Panc1 (cell line): ENCODE results near the gene TAF6L. TPM values are rescaled to one million over a fixed set of nuclear protein-coding genes. Genes with fewer than 3 reads are reported as not detected.
A peak's percentile ranks its signal among the peaks of the same experiment; 100 is the strongest.

Experiments used
- ATAC-seq: fragments of 200-7000 bp; cut with Tn5 transposase; 2 replicates; pipeline ENCODE4 v1.9.1; 2020; ENCODE audit warnings: mild to moderate bottlenecking, moderate library complexity
- BruUV-seq: library from RNA; stranded (reverse); fragments of 400-500 nt; replicated peaks from 2 replicates; lab custom pipeline; 2021; lab: Mats Ljungman, UMichigan
- CTCF ChIA-PET: fragments of 300-600 bp; sonication (Branson Sonifier 250); formaldehyde crosslinking; loops from one replicate; lab custom pipeline; 2022; ENCODE audit warnings: antibody characterized with exemption; lab: Charles Lee
- POLR2A ChIA-PET: fragments of 300-600 bp; sonication (Branson Sonifier 250); formaldehyde crosslinking; loops from one replicate; lab custom pipeline; 2022; ENCODE audit warnings: antibody characterized with exemption; lab: Charles Lee
- DNase-seq: peaks from one replicate; pipeline ENCODE4 v3.0.0-alpha.2; 2010; ENCODE audit warnings: low read depth, low spot score
- H3K27ac ChIP-seq: 2 replicates; pipeline ENCODE4 v1.5.1; 2011; ENCODE audit warnings: mild to moderate bottlenecking, low read length, inconsistent platforms
- H3K27me3 ChIP-seq: fragments of 200-500 bp; sonication (Bioruptor generic); 2 replicates; pipeline ENCODE4 v1.6.0; 2014; ENCODE audit warnings: low read length, inconsistent platforms; ENCODE audit not compliant: control insufficient read depth, insufficient read depth
- H3K36me3 ChIP-seq: fragments of 200-500 bp; sonication (Bioruptor generic); 2 replicates; pipeline ENCODE4 v1.5.1; 2014; ENCODE audit warnings: inconsistent platforms, mild to moderate bottlenecking, low read length, moderate library complexity; ENCODE audit not compliant: control insufficient read depth, insufficient read depth
- H3K4me1 ChIP-seq: 2 replicates; pipeline ENCODE4 v1.5.1; 2011; ENCODE audit warnings: inconsistent platforms, mild to moderate bottlenecking, low read length, moderate library complexity; ENCODE audit not compliant: control insufficient read depth, insufficient read depth
- H3K4me3 ChIP-seq, 2 experiments: 2 replicates each; pipeline ENCODE4 v1.5.1; 2011 to 2012; ENCODE audit warnings: low read depth in 2 of 2, low read length in 2 of 2, mild to moderate bottlenecking in 2 of 2, inconsistent platforms in 1 of 2, moderate library complexity in 1 of 2
- H3K9me3 ChIP-seq: fragments of 200-500 bp; sonication (Bioruptor generic); 2 replicates; pipeline ENCODE4 v1.5.1; 2014; ENCODE audit warnings: low read depth, mild to moderate bottlenecking, inconsistent platforms, low read length, moderate library complexity; ENCODE audit not compliant: control insufficient read depth, insufficient read depth
- POLR2AphosphoS5 ChIP-seq: IDR thresholded peaks from 2 replicates; pipeline ENCODE4 v1.6.1; 2012; ENCODE audit warnings: mild to moderate bottlenecking, low read depth, low read length, moderate library complexity
- REST ChIP-seq, 2 experiments: IDR thresholded peaks; 2 replicates each; pipeline ENCODE4 v1.6.1; 2011 to 2012; ENCODE audit warnings: low read depth in 2 of 2, control low read depth in 1 of 2, low read length in 1 of 2, mild to moderate bottlenecking in 1 of 2, moderate library complexity in 1 of 2; ENCODE audit not compliant: insufficient read depth in 1 of 2
- SIN3A ChIP-seq: IDR thresholded peaks from 2 replicates; pipeline ENCODE4 v1.6.1; 2012; ENCODE audit warnings: low read depth, mild to moderate bottlenecking, low read length, moderate library complexity, borderline replicate concordance; ENCODE audit not compliant: insufficient read depth
- TCF7L2 ChIP-seq: IDR thresholded peaks from 2 replicates; pipeline ENCODE4 v1.6.1; 2011; ENCODE audit warnings: mild to moderate bottlenecking, low read depth, low read length, inconsistent platforms
- in situ Hi-C: cut with HindIII; loops from 2 replicates; pipeline ENCODE4 v1.10.0; 2016; ENCODE audit warnings: low sequenced_read_pairs, low pct_unique_long_range_greater_than_20kb
- intact Hi-C: fragments of 100-400 bp; cut with micrococcal nuclease; formaldehyde crosslinking; loops from one replicate; pipeline ENCODE4 v1.10.0; 2022; ENCODE audit not compliant: unreplicated experiment
- total RNA-seq: library from RNA; stranded (reverse); gene quantifications from one replicate; pipeline ENCODE4 v1.2.1, GENCODE V29; 2021; ENCODE audit not compliant: unreplicated experiment

The TAF6L gene
- total RNA-seq, 1 experiment from 2014 or later = 32.6 TPM

GRCh38 chr11:62830904-62831519, 59.8 kb downstream of the TAF6L start:
- ATAC-seq (no peak), DNase-seq (no peak)
- Histone ChIP-seq H3K4me3 (peak overlapping the region; percentile 89 to 95), H3K36me3 (peaks cover 6% of the 10 kb centered on the region), H3K27me3 (no peaks in the 10 kb centered on the region), H3K4me1 (peaks cover 18% of the 10 kb centered on the region), H3K27ac (peak overlapping the region; percentile 91; the same call in 1 of the 2 replicates), H3K9me3 (no peaks in the 10 kb centered on the region)
- intact Hi-C loops (no loop called here), in situ Hi-C loops (no loop called here)
- TF ChIP-seq TCF7L2 (no peak), SIN3A (0 out of 2 replicates have a peak, but pooled peaks have one; percentile 53)
- POLR2A ChIA-PET = interaction anchor here (0.6 to 2.1 kb wide), 3 partner anchors 8 to 43 kb away, joined by 3 to 9 read pairs (median 8); no protein-coding TSS in a partner anchor
- CTCF ChIA-PET = no interaction called here
- no TSS peak for BruUV-seq

GRCh38 chr11:62831520-62832335, 60.5 kb downstream of the TAF6L start, which contains the start of gene STX5:
TSS of gene STX5 (minus strand) at chr11:62832051. CDS start at chr11:62831243, 808 bp downstream.
- Histone ChIP-seq H3K4me3 (peak within 1 kb of the TSS; percentile 89 to 95), H3K9me3 (no peaks in the 10 kb centered on the region), H3K4me1 (peaks cover 18% of the 10 kb centered on the region), H3K27ac (peak within 1 kb of the TSS; percentile 91), H3K27me3 (no peaks in the 10 kb centered on the region), H3K36me3 (peaks cover 6% of the 10 kb centered on the region)
- ChIA-PET CTCF (interaction anchor here (0.6 kb wide), 1 partner anchor 1302 kb away, joined by 7 read pairs; no protein-coding TSS in a partner anchor), POLR2A (interaction anchor here (0.6 to 2.1 kb wide), 5 partner anchors 9 to 1474 kb away, joined by 3 to 8 read pairs (median 6); partner anchors contain the start of gene ESRRA)
- in situ Hi-C loops (no loop called here), intact Hi-C loops (no loop called here)
- ATAC-seq (peak; percentile 94), DNase-seq (peak; percentile 91)
- TF ChIP-seq REST (IDR thresholded peaks at IDR 0.05; ENCODE audit: insufficient read depth in 1 of 2, low read depth in 2 of 2, low read length in 1 of 2) (no peak), TCF7L2 (peak; percentile 48; the same call in 1 of the 2 replicates), SIN3A (no peak; the same call in 1 of the 2 replicates), POLR2AphosphoS5 (peak; percentile 95)
- BruUV-seq = TSS peak; percentile 88
